Gastrocnemius medialis (tissue), 4 donors: ENCODE measurements around the gene MAP2K6. TPM values are rescaled to one million over a fixed set of nuclear protein-coding genes. Genes with fewer than 3 reads are reported as not detected.
A peak's percentile ranks its signal among the peaks of the same experiment; 100 is the strongest.

Experiments
- ATAC-seq, 2 donors: fragments of 150-250 bp; one replicate each; pipeline ENCODE4 v1.9.1; 2016
- DNase-seq, 2 donors: peaks; one replicate each; pipeline ENCODE4 v3.0.0-alpha.2; 2019
- H3K27ac ChIP-seq, 4 donors: fragments of 200-600 bp; sonication (generic); 1 replicate in 1 of 4; 2 replicates in 3 of 4; pipeline ENCODE4 v1.5.1; 2016 to 2018; ENCODE audit warnings: mild to moderate bottlenecking in 2 of 4, moderate library complexity in 1 of 4
- H3K27me3 ChIP-seq, 3 donors: fragments of 200-600 bp; sonication (generic) in 2 of 3; 1 replicate in 1 of 3; 2 replicates in 2 of 3; pipeline versions ENCODE4 v1.5.1 to v1.6.0; 2016 to 2019; ENCODE audit warnings: mild to moderate bottlenecking in 1 of 3, moderate library complexity in 1 of 3
- H3K36me3 ChIP-seq, 2 donors: fragments of 200-600 bp; sonication (generic) in 1 of 2; one replicate each; pipeline ENCODE4 v1.5.1; 2017 to 2018
- H3K4me1 ChIP-seq, 2 donors: fragments of 200-600 bp; sonication (generic) in 1 of 2; one replicate each; pipeline ENCODE4 v1.5.1; 2016 to 2017; ENCODE audit warnings: mild to moderate bottlenecking in 2 of 2
- H3K4me3 ChIP-seq, 4 donors: fragments of 200-600 bp; sonication (generic) in 3 of 4; 1 replicate in 1 of 4; 2 replicates in 3 of 4; pipeline ENCODE4 v1.5.1; 2016 to 2019; ENCODE audit warnings: mild to moderate bottlenecking in 2 of 4
- H3K9me3 ChIP-seq, 3 donors: fragments of 200-600 bp; sonication (generic) in 2 of 3; 1 replicate in 1 of 3; 2 replicates in 2 of 3; pipeline ENCODE4 v1.5.1; 2016 to 2019
- POLR2A ChIP-seq, 2 donors: fragments of 450-650 bp; IDR thresholded peaks; one replicate each; pipeline ENCODE4 v1.6.1; 2017; ENCODE audit warnings: antibody characterized with exemption in 2 of 2, mild to moderate bottlenecking in 2 of 2, moderate library complexity in 2 of 2
- in situ Hi-C, 4 donors: fragments of 200-750 bp; cut with MboI; loops; one replicate each; pipeline versions ENCODE4 v1.15.0 to v1.8.0; 2017; ENCODE audit warnings: low sequenced_read_pairs in 4 of 4
- intact Hi-C: fragments of 100-400 bp; cut with DNase I; formaldehyde crosslinking; loops from one replicate; pipeline ENCODE4 v1.15.1; 2023; ENCODE audit warnings: low total_unique reads
- total RNA-seq, 4 donors: library from RNA; depleted of rRNA; stranded (reverse); fragments of >200 nt; gene quantifications; one replicate each; pipeline versions ENCODE4 v1.1.0 to v1.2.3, GENCODE V29; 2016
- TF ChIP-seq, protein P1 (sequence below), 5 experiments: fragments of 450-650 bp in 3 of 5; fragments of 200-600 bp in 2 of 5; sonication (generic) in 2 of 5; IDR thresholded peaks in 4 of 5; conservative IDR thresholded peaks in 1 of 5; 1 replicate in 4 of 5; 2 replicates in 1 of 5; pipeline ENCODE4 v1.5.1; 2016 to 2019; ENCODE audit warnings: antibody characterized with exemption in 5 of 5, mild to moderate bottlenecking in 3 of 5, moderate library complexity in 3 of 5

Gene MAP2K6
- total RNA-seq, 4 donors from 2014 or later, result 35.1 to 351 (median 223) TPM

DNA sequence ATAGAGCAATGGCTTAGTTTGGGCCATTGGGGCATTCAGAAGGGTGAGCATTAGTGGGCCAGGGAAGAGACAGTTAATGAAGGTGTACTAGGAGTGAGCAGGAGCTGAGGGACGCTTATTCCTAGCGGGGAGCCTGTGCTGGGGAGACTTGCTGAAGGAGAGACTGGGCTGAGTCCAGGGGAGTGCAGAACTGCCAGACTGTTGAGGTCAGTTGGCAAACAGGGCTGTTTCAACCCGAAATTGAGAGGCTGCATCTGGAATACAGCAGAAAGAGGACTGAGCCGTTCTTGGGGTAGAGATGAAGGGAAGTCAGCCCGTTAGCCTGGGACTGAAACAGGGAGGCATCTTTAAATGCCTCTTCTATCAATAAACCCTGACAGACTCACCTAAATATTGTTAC, 33.2 kb downstream of the MAP2K6 start:
- DNase-seq (no peak), ATAC-seq (peak; percentile 6 to 21)
- Histone ChIP-seq H3K27me3 (no peaks in the 10 kb centered on the region), H3K27ac (peak overlapping the region; percentile 72 to 84 (median 79)), H3K36me3 (no peaks in the 10 kb centered on the region), H3K4me3 (peak overlapping the region in 2 of 4 donors; percentile 33 to 44), H3K4me1 (peaks cover 46 to 50% of the 10 kb centered on the region in 2 donors), H3K9me3 (no peaks in the 10 kb centered on the region)
- TF ChIP-seq, protein P1, sequence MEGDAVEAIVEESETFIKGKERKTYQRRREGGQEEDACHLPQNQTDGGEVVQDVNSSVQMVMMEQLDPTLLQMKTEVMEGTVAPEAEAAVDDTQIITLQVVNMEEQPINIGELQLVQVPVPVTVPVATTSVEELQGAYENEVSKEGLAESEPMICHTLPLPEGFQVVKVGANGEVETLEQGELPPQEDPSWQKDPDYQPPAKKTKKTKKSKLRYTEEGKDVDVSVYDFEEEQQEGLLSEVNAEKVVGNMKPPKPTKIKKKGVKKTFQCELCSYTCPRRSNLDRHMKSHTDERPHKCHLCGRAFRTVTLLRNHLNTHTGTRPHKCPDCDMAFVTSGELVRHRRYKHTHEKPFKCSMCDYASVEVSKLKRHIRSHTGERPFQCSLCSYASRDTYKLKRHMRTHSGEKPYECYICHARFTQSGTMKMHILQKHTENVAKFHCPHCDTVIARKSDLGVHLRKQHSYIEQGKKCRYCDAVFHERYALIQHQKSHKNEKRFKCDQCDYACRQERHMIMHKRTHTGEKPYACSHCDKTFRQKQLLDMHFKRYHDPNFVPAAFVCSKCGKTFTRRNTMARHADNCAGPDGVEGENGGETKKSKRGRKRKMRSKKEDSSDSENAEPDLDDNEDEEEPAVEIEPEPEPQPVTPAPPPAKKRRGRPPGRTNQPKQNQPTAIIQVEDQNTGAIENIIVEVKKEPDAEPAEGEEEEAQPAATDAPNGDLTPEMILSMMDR (IDR thresholded peaks at IDR 0.05 in 4 of 5, conservative IDR thresholded peaks at IDR 0.05 in 1 of 5), result no peak
- TF ChIP-seq POLR2A (IDR thresholded peaks at IDR 0.05), result no peak
- intact Hi-C loops, result loop anchor here (5.0 kb wide), 1 partner anchor 55 kb away; no protein-coding TSS in a partner anchor
- in situ Hi-C loops, result no loop called here

DNA sequence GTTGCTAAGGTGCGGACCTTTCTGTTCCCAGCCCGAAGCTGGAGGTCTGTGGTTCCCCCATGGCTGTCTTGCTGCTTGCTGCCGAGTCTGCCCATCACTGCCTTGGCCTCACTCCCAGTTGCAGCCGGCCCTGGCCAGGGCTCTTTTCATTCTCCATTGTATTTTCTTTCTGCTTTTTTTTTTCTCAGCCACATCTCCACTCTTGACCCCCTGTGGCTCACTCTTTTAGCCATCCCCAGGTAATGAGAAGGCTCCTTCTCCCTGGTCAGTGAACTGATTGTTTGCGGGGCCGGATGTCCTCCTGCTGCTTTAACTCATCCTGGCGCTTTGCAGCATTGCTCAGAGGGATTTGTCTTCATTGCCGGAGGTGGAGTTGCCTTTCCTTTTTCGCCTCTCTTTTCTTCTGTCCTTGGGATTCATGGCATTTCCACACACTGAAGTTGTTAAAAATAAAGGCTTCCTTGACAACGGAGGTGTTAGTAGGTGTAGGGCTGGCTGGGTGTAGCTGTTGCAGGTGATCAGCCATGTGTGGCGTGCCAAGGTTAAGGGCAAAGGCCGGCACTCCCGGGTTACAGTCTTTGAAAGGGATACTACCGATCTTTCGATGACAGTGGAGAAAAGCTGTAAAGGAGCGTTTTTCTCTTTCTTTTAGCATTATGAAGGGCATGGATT, 34.1 kb downstream of the MAP2K6 start:
- H3K27ac ChIP-seq, result peak overlapping the region; percentile 72 to 84 (median 79)
- intact Hi-C loops, result loop anchor here (5.0 kb wide), 1 partner anchor 54 kb away; no protein-coding TSS in a partner anchor
- TF ChIP-seq, protein P1 (IDR thresholded peaks at IDR 0.05 in 4 of 5, conservative IDR thresholded peaks at IDR 0.05 in 1 of 5), result no peak
- peak in 1 of 2 donors; percentile 11 for TF ChIP-seq POLR2A (IDR thresholded peaks at IDR 0.05)
- H3K9me3 ChIP-seq, result no peaks in the 10 kb centered on the region
- H3K36me3 ChIP-seq, result no peaks in the 10 kb centered on the region
- peaks cover 52 to 58% of the 10 kb centered on the region in 2 donors for H3K4me1 ChIP-seq
- in situ Hi-C loops, result no loop called here
- peak overlapping the region; percentile 19 to 44 (median 38) for H3K4me3 ChIP-seq
- H3K27me3 ChIP-seq, result no peaks in the 10 kb centered on the region
- DNase-seq (peak in 1 of 2 donors; percentile 62), ATAC-seq (peak; percentile 27 to 50)

DNA sequence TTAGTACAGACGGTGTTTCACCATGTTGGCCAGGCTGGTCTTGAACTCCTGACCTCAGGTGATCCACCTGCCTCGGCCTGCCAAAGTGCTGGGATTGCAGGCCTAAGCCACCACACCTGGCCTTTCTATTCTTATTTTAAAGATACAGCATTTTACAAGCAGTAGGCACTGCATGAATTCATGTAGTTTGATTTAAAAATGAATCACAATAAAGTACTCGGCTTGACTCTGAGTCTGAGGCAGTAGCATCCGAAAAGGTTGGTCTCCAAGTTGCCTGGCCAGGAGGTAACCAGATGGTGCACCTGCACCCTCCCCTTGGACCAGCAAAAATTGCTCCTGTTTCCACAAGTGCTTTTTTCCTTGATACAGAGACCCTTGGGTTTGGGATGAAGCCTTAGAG, 35.6 kb downstream of the MAP2K6 start:
- H3K9me3 ChIP-seq, result no peaks in the 10 kb centered on the region
- TF ChIP-seq, protein P1 (IDR thresholded peaks at IDR 0.05 in 4 of 5, conservative IDR thresholded peaks at IDR 0.05 in 1 of 5), result no peak
- no peak for TF ChIP-seq POLR2A (IDR thresholded peaks at IDR 0.05)
- DNase-seq (no peak), ATAC-seq (no peak)
- H3K27ac ChIP-seq, result peak overlapping the region; percentile 77 to 97 (median 86)
- peaks cover 58 to 65% of the 10 kb centered on the region in 2 donors for H3K4me1 ChIP-seq
- H3K36me3 ChIP-seq, result no peaks in the 10 kb centered on the region
- H3K4me3 ChIP-seq, result no peak overlapping the region
- in situ Hi-C loops, result no loop called here
- intact Hi-C loops, result loop anchor here (5.0 kb wide), 1 partner anchor 37 kb away; no protein-coding TSS in a partner anchor
- H3K27me3 ChIP-seq, result no peaks in the 10 kb centered on the region

DNA sequence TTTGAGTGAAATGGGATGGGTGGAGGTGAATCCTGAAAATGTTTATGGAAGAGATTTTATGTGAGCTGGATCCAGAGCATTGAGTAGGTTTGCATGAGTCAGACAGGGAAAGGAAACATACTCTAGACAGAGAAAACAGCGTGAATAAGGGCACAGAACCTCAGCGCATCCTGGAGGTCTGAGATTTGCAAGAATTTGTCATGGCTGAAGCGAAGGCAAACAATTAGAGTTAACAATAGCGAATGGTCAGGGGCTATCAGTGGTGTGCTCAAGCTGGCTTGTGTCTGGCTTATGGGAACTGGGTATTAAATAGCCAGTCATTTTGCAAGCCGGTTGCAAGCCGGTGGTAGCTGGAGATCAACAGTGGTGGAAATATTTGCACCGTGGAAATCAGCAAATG, 36.4 kb downstream of the MAP2K6 start:
- no peaks in the 10 kb centered on the region for H3K27me3 ChIP-seq
- ATAC-seq (no peak), DNase-seq (no peak)
- in situ Hi-C loops (no loop called here), intact Hi-C loops (loop anchor here (5.0 kb wide), 1 partner anchor 36 kb away; no protein-coding TSS in a partner anchor)
- H3K9me3 ChIP-seq, result no peaks in the 10 kb centered on the region
- H3K4me3 ChIP-seq, result no peak overlapping the region
- no peaks in the 10 kb centered on the region for H3K36me3 ChIP-seq
- H3K4me1 ChIP-seq, result peaks cover 52 to 61% of the 10 kb centered on the region in 2 donors
- peak overlapping the region; percentile 77 to 97 (median 86) for H3K27ac ChIP-seq
- TF ChIP-seq, protein P1 (IDR thresholded peaks at IDR 0.05 in 4 of 5, conservative IDR thresholded peaks at IDR 0.05 in 1 of 5), result no peak
- no peak for TF ChIP-seq POLR2A (IDR thresholded peaks at IDR 0.05)
